Measurements from ENCODE around the gene MAZ. TPM values are rescaled to one million over a fixed set of nuclear protein-coding genes. Genes with fewer than 3 reads are reported as not detected.

The MAZ gene
- total and polyA plus RNA-seq, 2 of the 13 experiments (the other 11 are each of a cell fraction or from before 2014, with no cell fraction given), result 203 to 277 TPM

DNA sequence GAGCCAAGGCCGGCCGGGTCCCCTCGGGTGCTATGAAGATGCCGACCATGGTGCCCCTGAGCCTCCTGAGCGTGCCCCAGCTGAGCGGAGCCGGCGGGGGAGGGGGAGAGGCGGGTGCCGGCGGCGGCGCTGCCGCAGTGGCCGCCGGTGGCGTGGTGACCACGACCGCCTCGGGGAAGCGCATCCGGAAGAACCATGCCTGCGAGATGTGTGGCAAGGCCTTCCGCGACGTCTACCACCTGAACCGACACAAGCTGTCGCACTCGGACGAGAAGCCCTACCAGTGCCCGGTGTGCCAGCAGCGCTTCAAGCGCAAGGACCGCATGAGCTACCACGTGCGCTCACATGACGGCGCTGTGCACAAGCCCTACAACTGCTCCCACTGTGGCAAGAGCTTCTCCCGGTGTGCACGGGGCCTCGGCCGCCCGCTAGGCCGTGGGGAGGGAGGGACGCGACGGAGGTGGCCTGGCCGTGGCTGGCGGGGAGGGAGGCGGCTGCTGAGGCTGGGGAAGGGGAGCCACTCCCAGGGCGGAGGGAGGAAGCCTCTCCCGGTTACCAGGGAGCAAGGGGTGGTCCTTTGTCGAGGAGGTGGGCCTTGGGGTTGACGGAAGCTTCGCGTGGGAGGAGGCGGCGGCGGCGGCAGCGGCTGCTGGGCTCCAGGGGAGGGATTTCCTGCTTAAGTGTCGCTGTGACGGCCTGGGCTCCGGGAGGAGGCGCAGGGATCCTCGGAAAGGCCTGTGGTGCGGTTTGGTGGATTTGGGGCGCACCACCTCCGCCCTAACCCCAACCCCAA is 1.3 kb downstream of the MAZ start (continued):
- no peak for TF ChIP-seq ZHX2 (IDR thresholded peaks at IDR 0.05; ENCODE audit: low read depth)
- peak; percentile 93 for TF ChIP-seq ZHX2 (CRISPR knock-in tag; IDR thresholded peaks at IDR 0.05; ENCODE audit: borderline replicate concordance)
- peak; percentile 87; the same call in 1 of the 2 replicates for TF ChIP-seq TSC22D2 (CRISPR knock-in tag; IDR thresholded peaks at IDR 0.05; ENCODE audit: borderline replicate concordance)
- no peak for TF ChIP-seq PPARG (CRISPR knock-in tag; conservative IDR thresholded peaks at IDR 0.05)
- peak; percentile 88 for TF ChIP-seq ZNF264 (CRISPR knock-in tag; IDR thresholded peaks at IDR 0.05)
- peak; percentile 96 for TF ChIP-seq ZNF564 (CRISPR knock-in tag; IDR thresholded peaks at IDR 0.05)
- peak; percentile 99 for TF ChIP-seq ZNF724P (CRISPR knock-in tag; IDR thresholded peaks at IDR 0.05; ENCODE audit: borderline replicate concordance)
- peak; percentile 99 for TF ChIP-seq MXD3 (CRISPR knock-in tag; IDR thresholded peaks at IDR 0.05)
- TF ChIP-seq PLSCR1 (CRISPR knock-in tag; IDR thresholded peaks at IDR 0.05; ENCODE audit: borderline replicate concordance), result no peak; the same call in 1 of the 2 replicates
- peak; percentile 99 for TF ChIP-seq ZNF616 (CRISPR knock-in tag; IDR thresholded peaks at IDR 0.05; ENCODE audit: low read depth)
- TF ChIP-seq SCMH1 (CRISPR knock-in tag; IDR thresholded peaks at IDR 0.05; ENCODE audit: borderline replicate concordance), result no peak
- TF ChIP-seq SIX1 (CRISPR knock-in tag; IDR thresholded peaks at IDR 0.05; ENCODE audit: borderline replicate concordance), result no peak
- TF ChIP-seq TCF12 (IDR thresholded peaks at IDR 0.05), result no peak
- TF ChIP-seq TCF12 (CRISPR knock-in tag; IDR thresholded peaks at IDR 0.05), result peak; percentile 94

All from HepG2 (cell line).